Right atrium auricular region (tissue), 2 donors: ENCODE results near the gene KRT6B. TPM values are rescaled to one million over a fixed set of nuclear protein-coding genes. Genes with fewer than 3 reads are reported as not detected.
"Not testable (repeated sequence)": the region's sequence is repeated elsewhere in the genome, so short reads cannot be mapped to it uniquely, and the experiment has no call there.

Experiments used
- DNase-seq: peaks from one replicate; pipeline ENCODE4 v3.0.0-alpha.2; 2019; ENCODE audit warnings: low spot score
- H3K27ac ChIP-seq, 2 donors: fragments of 200-600 bp; sonication (generic); 1 replicate in 1 of 2; 2 replicates in 1 of 2; pipeline ENCODE4 v1.5.1; 2016 to 2019
- H3K27me3 ChIP-seq, 2 donors: fragments of 200-600 bp; sonication (generic); one replicate each; pipeline versions ENCODE4 v1.5.1 to v1.6.0; 2017 to 2019
- H3K36me3 ChIP-seq: fragments of 200-600 bp; sonication (generic); one replicate; pipeline ENCODE4 v1.5.1; 2016
- H3K4me1 ChIP-seq, 2 donors: fragments of 200-600 bp; sonication (generic); one replicate each; pipeline versions ENCODE4 v1.5.1 to v1.6.0; 2017 to 2019
- H3K4me3 ChIP-seq, 2 donors: fragments of 200-600 bp; sonication (generic); 1 replicate in 1 of 2; 2 replicates in 1 of 2; pipeline ENCODE4 v1.5.1; 2017 to 2019; ENCODE audit warnings: mild to moderate bottlenecking in 1 of 2, moderate library complexity in 1 of 2
- H3K9me3 ChIP-seq, 2 donors: fragments of 200-600 bp; sonication (generic); one replicate each; pipeline ENCODE4 v1.5.1; 2019
- total RNA-seq, 2 donors: library from RNA; depleted of rRNA; stranded (reverse); fragments of >200 nt; gene quantifications; one replicate each; pipeline ENCODE4 v1.1.0, GENCODE V29; 2016
- TF ChIP-seq, protein P1 (sequence below), 2 donors: fragments of 200-600 bp; sonication (generic); IDR thresholded peaks; one replicate each; pipeline ENCODE4 v1.5.1; 2019; ENCODE audit warnings: antibody characterized with exemption in 2 of 2

Gene KRT6B
- total RNA-seq, 2 donors from 2014 or later = not detected

DNA sequence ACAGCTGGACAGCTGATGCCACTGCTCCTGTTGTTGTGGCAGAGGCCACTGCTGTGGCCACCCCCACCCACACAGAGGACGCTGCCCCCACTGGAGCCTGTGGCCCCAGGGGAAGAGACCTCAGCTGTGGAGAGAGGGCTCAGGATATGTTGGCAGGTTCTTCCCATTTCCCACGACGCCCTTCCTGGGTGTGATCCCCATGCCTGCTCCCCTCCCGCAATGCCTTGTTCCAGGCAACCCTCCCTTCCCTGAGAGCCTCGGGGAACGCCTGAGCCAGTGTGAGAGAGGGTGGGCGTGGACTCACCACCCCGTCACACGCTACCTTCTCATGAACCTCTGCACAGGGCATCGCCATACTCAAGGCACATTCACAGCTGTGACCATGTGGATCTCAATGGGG, 40.1 kb downstream of the KRT6B start:
- TF ChIP-seq, protein P1, sequence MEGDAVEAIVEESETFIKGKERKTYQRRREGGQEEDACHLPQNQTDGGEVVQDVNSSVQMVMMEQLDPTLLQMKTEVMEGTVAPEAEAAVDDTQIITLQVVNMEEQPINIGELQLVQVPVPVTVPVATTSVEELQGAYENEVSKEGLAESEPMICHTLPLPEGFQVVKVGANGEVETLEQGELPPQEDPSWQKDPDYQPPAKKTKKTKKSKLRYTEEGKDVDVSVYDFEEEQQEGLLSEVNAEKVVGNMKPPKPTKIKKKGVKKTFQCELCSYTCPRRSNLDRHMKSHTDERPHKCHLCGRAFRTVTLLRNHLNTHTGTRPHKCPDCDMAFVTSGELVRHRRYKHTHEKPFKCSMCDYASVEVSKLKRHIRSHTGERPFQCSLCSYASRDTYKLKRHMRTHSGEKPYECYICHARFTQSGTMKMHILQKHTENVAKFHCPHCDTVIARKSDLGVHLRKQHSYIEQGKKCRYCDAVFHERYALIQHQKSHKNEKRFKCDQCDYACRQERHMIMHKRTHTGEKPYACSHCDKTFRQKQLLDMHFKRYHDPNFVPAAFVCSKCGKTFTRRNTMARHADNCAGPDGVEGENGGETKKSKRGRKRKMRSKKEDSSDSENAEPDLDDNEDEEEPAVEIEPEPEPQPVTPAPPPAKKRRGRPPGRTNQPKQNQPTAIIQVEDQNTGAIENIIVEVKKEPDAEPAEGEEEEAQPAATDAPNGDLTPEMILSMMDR (IDR thresholded peaks at IDR 0.05) = no peak
- H3K27me3 ChIP-seq = no peaks in the 10 kb centered on the region
- no peak overlapping the region for H3K4me3 ChIP-seq
- H3K4me1 ChIP-seq = peaks cover 0 to 8% of the 10 kb centered on the region in 2 donors
- no peak overlapping the region for H3K27ac ChIP-seq
- no peak for DNase-seq
- no peaks in the 10 kb centered on the region for H3K9me3 ChIP-seq
- no peaks in the 10 kb centered on the region for H3K36me3 ChIP-seq

DNA sequence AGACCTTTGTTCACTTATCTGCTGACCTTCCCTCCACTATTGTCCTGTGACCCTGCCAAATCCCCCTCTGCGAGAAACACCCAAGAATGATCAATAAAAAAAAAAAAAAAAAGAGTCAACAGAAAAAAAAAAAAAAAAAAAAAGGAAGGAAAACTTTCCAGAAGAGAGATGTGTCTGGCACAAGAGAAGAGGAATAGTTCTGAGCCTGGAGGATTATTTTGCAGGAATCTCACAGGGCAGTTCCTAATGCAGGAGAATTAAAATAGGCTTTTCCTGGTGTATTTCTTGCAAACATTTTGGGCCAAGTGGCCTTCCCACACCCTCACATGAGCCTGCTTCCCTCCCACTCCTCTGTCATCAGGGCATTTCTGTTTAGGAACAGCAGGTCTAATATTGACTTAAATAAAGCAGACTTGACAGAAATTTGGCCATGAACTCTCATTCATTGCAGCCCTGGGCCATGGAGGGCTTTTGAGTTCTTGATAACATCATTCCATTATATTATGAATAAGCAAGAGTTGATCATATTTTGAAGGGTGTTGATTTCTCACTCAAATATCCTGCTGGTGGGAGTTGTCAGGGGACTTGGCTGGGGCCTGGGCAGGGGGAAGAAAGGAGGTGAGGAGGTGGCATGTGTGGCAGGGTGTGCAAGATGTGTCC, 41.2 kb downstream of the KRT6B start:
- not testable (repeated sequence) for H3K27me3 ChIP-seq, H3K4me3 ChIP-seq, H3K27ac ChIP-seq, H3K9me3 ChIP-seq, H3K36me3 ChIP-seq, DNase-seq, H3K4me1 ChIP-seq

DNA sequence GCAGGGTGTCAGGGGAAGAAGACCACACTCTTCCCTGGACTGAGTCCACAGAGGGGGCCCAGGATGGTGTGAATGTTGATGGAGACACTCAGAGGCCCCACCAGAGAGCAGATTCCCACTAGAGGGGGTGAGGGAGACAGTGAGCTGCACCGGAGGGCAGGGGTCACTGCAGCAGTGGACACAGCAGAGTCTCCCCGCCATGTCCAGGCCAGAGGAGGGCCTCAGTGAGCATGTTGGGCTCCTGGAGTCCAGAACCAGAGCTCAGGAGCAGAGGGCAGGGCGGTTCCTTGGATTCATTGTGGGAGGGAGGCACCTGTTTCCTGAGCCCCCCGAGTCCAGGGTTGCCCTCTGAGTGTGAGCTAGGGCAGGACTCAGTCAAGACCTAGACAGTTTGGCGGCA, 44.0 kb downstream of the KRT6B start:
- H3K4me3 ChIP-seq = no peak overlapping the region

DNA sequence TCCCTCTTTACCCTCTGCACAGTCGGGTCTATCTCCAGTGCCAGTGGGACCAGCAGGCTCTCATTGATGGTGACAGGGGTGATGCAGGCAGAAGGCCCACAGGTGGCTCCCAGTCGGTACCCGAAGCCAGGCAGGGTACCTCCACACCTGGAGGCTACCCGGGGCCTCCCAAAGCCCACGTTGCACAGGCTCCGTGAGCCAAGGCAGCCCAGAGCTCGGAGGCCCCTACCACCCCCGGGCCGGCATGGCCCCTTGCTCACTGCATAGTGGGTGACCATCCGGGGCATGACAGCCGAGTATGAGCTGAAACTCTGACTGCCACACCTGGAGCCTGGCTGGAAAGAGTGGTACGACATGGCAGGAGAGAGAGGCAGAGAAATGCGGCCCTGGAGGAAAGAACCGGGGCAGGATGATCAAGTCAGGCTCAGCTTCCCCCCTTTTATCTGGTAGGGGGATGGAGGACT, 46.0 kb downstream of the KRT6B start, which contains the start of gene KRT82:
Gene KRT82 (minus strand): TSS at position 414 of the 464 bp plus-strand sequence. CDS start 58 bp downstream, at position 356.
- Histone ChIP-seq H3K4me3 (no peak within 1 kb of the TSS), H3K27ac (no peak within 1 kb of the TSS), H3K9me3 (no peaks in the 10 kb centered on the region), H3K36me3 (no peaks in the 10 kb centered on the region), H3K4me1 (no peaks in the 10 kb centered on the region), H3K27me3 (no peaks in the 10 kb centered on the region)
- no peak for DNase-seq
- TF ChIP-seq, protein P1 (IDR thresholded peaks at IDR 0.05) = no peak

More for the DNA sequence above, 44.0 kb downstream of the KRT6B start:
- Histone ChIP-seq H3K4me1 (no peaks in the 10 kb centered on the region), H3K36me3 (no peaks in the 10 kb centered on the region), H3K27ac (no peak overlapping the region), H3K27me3 (no peaks in the 10 kb centered on the region), H3K9me3 (no peaks in the 10 kb centered on the region)
- TF ChIP-seq, protein P1 (IDR thresholded peaks at IDR 0.05) = no peak
- no peak for DNase-seq

DNA sequence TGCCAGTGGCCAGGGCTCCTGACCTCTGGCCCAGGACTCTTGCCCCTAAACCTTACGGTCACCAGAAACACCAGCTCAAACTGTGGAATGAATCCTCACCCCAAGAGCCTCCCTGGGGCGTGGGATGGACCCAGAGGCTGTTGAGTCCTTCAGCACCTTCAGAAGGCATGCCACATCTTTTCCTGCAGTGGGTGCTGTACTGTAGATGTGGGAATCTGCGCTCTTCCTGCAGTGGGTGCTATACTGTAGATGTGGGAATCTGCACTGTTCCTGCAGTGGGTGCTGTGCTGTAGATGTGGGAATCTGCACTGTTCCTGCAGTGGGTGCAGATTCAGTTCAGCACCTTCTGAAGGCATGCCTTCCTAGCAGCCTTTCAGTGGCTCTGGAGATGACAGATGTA, 47.0 kb downstream of the KRT6B start:
- TF ChIP-seq, protein P1 (IDR thresholded peaks at IDR 0.05) = no peak
- no peak overlapping the region for H3K27ac ChIP-seq
- H3K27me3 ChIP-seq = no peaks in the 10 kb centered on the region
- H3K4me1 ChIP-seq = no peaks in the 10 kb centered on the region
- no peaks in the 10 kb centered on the region for H3K36me3 ChIP-seq
- no peaks in the 10 kb centered on the region for H3K9me3 ChIP-seq
- DNase-seq = no peak
- no peak overlapping the region for H3K4me3 ChIP-seq

DNA sequence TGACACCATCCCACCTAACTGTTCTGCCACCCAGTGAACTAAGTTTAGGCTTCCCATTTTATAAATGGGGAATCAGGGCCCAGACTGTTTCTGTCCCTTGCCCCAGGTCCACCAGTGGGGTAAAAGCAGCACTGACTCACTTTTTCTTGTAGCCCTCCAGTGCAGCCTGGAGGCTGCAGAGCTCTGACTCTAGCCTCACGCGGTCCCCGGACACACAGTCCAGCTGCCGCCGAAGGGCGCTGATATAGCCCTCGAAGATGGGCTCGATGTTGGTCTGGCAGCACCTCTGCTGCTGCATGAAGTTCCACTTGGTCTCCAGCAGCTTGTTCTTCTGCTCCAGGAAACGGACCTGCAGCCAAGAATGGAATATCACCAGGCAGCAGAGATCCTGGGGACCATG, 48.4 kb downstream of the KRT6B start:
- no peak overlapping the region for H3K4me3 ChIP-seq
- H3K4me1 ChIP-seq = no peaks in the 10 kb centered on the region
- no peaks in the 10 kb centered on the region for H3K27me3 ChIP-seq
- no peaks in the 10 kb centered on the region for H3K9me3 ChIP-seq
- no peaks in the 10 kb centered on the region for H3K36me3 ChIP-seq
- TF ChIP-seq, protein P1 (IDR thresholded peaks at IDR 0.05) = no peak
- no peak for DNase-seq
- H3K27ac ChIP-seq = no peak overlapping the region
